GM12878 (cell line): Measurements from ENCODE around the gene UNC13B. TPM values are rescaled to one million over a fixed set of nuclear protein-coding genes. Genes with fewer than 3 reads are reported as not detected.

Source experiments
- ATAC-seq: fragments of 200-7000 bp; cut with Tn5 transposase; 3 replicates; pipeline ENCODE4 v1.9.1; 2020; ENCODE audit warnings: mild to moderate bottlenecking, moderate library complexity
- BruUV-seq: library from RNA; stranded (reverse); fragments of 400-500 nt; replicated peaks from 2 replicates; lab custom pipeline; 2021; lab: Mats Ljungman, UMichigan
- CTCF ChIA-PET: fragments of 300-600 bp; sonication (Branson Sonifier 250); formaldehyde crosslinking; extraction: SDS; loops from one replicate; lab custom pipeline; 2021; ENCODE audit warnings: inconsistent platforms; lab: Yijun Ruan, JAX
- POLR2A ChIA-PET: fragments of 350-600 bp; formaldehyde crosslinking; extraction: SDS; loops from one replicate; lab custom pipeline; 2021; ENCODE audit warnings: inconsistent platforms; lab: Charles Lee
- RAD21 ChIA-PET: fragments of 300-600 bp; sonication (Branson Sonifier 250); formaldehyde crosslinking; loops from one replicate; lab custom pipeline; 2023; ENCODE audit warnings: antibody characterized with exemption; ENCODE audit not compliant: unreplicated experiment; lab: Charles Lee
- SMC1A ChIA-PET: fragments of 300-600 bp; sonication (Branson Sonifier 250); formaldehyde crosslinking; loops from one replicate; lab custom pipeline; 2023; ENCODE audit not compliant: unreplicated experiment, uncharacterized antibody; lab: Charles Lee
- DNase-seq: peaks from one replicate; pipeline ENCODE4 v3.0.0-alpha.2; 2011; ENCODE audit warnings: low read depth, low spot score
- FAIRE-seq: peaks from 3 replicates; lab custom pipeline; 2011; peaks lifted over from hg19 to GRCh38; lab: Jason Lieb, UNC
- H2AFZ ChIP-seq: 2 replicates; pipeline ENCODE4 v1.6.0; 2011; ENCODE audit warnings: low read depth, low read length, control low read depth; ENCODE audit not compliant: control insufficient read depth
- H3K27ac ChIP-seq: 2 replicates; pipeline ENCODE4 v1.5.1; 2011; ENCODE audit warnings: control low read depth; ENCODE audit not compliant: control insufficient read depth, insufficient read depth
- H3K27me3 ChIP-seq, 2 experiments: replicated peaks in 1 of 2; 2 replicates each; pipeline versions ENCODE4 v1.6.0 to v1.6.1; 2011; ENCODE audit warnings: low read length in 1 of 2; ENCODE audit not compliant: control insufficient read depth in 2 of 2, insufficient read depth in 2 of 2
- H3K36me3 ChIP-seq, 2 experiments: 2 replicates each; pipeline ENCODE4 v1.5.1; 2011; ENCODE audit warnings: low read length in 1 of 2; ENCODE audit not compliant: control insufficient read depth in 2 of 2, insufficient read depth in 2 of 2
- H3K4me1 ChIP-seq: 2 replicates; pipeline ENCODE4 v1.6.1; 2011; ENCODE audit warnings: mild to moderate bottlenecking, low read length, moderate library complexity, mixed read lengths; ENCODE audit not compliant: control insufficient read depth, insufficient read depth
- H3K4me2 ChIP-seq: 2 replicates; pipeline ENCODE4 v1.6.0; 2011; ENCODE audit warnings: control low read depth; ENCODE audit not compliant: control insufficient read depth, insufficient read depth
- H3K4me3 ChIP-seq: fragments of 200-600 bp; sonication (generic); 2 replicates; pipeline ENCODE4 v1.5.1; 2016
- H3K79me2 ChIP-seq: 2 replicates; pipeline ENCODE4 v1.6.0; 2011; ENCODE audit warnings: low read length; ENCODE audit not compliant: control insufficient read depth, insufficient read depth
- H3K9ac ChIP-seq: 2 replicates; pipeline ENCODE4 v1.8.0; 2011; ENCODE audit warnings: low read length, control low read depth, mixed read lengths; ENCODE audit not compliant: control insufficient read depth, insufficient read depth
- H3K9me3 ChIP-seq: replicated peaks from 3 replicates; pipeline ENCODE4 v1.5.1; 2011; ENCODE audit warnings: mild to moderate bottlenecking, low read length; ENCODE audit not compliant: control insufficient read depth, insufficient read depth
- H4K20me1 ChIP-seq: 2 replicates; pipeline ENCODE4 v1.6.0; 2011; ENCODE audit not compliant: control insufficient read depth, insufficient read depth
- CBX3 ChIP-seq: fragments of 200-600 bp; sonication (generic); IDR thresholded peaks from 2 replicates; pipeline ENCODE4 v1.6.1; 2016; ENCODE audit warnings: low read depth, borderline replicate concordance
- EGR1 ChIP-seq, 2 experiments: IDR thresholded peaks; 1 replicate in 1 of 2; 2 replicates in 1 of 2; pipeline ENCODE4 v1.6.1; 2011 to 2012; ENCODE audit warnings: low read depth in 2 of 2, low read length in 2 of 2, borderline replicate concordance in 1 of 2, mild to moderate bottlenecking in 1 of 2, moderate library complexity in 1 of 2
- EP300 ChIP-seq, 2 experiments: fragments of 150-350 bp in 1 of 2; IDR thresholded peaks; 2 replicates each; pipeline ENCODE4 v1.6.1; 2011 to 2012; ENCODE audit warnings: low read depth in 2 of 2, low read length in 2 of 2, borderline replicate concordance in 1 of 2, improper control_type of control experiment in 1 of 2, inconsistent platforms in 1 of 2; ENCODE audit not compliant: control insufficient read depth in 1 of 2
- ESRRA ChIP-seq: IDR thresholded peaks from 2 replicates; pipeline ENCODE4 v1.6.1; 2012; ENCODE audit warnings: mild to moderate bottlenecking, low read length, improper control_type of control experiment
- KDM1A ChIP-seq: fragments of 200-600 bp; sonication (generic); IDR thresholded peaks from 2 replicates; pipeline ENCODE4 v1.6.1; 2016; ENCODE audit warnings: borderline replicate concordance
- NFYA ChIP-seq: IDR thresholded peaks from 2 replicates; pipeline ENCODE4 v1.6.1; 2011; ENCODE audit warnings: low read depth, mild to moderate bottlenecking, low read length, improper control_type of control experiment, borderline replicate concordance
- NKRF ChIP-seq: fragments of 450-650 bp; conservative IDR thresholded peaks from 2 replicates; pipeline ENCODE4 v1.6.1; 2017; ENCODE audit warnings: mild to moderate bottlenecking, moderate library complexity
- PBX3 ChIP-seq: IDR thresholded peaks from 2 replicates; pipeline ENCODE4 v1.6.1; 2011; ENCODE audit warnings: mild to moderate bottlenecking, low read depth, low read length, moderate library complexity; ENCODE audit not compliant: insufficient replicate concordance
- POLR2AphosphoS5 ChIP-seq: IDR thresholded peaks from 2 replicates; pipeline ENCODE4 v1.6.1; 2011; ENCODE audit warnings: mild to moderate bottlenecking, low read length, inconsistent platforms
- RFX5 ChIP-seq: IDR thresholded peaks from 2 replicates; pipeline ENCODE4 v1.6.1; 2011; ENCODE audit warnings: low read depth, low read length, improper control_type of control experiment
- SUPT20H ChIP-seq: IDR thresholded peaks from 2 replicates; pipeline ENCODE4 v1.6.1; 2011; ENCODE audit warnings: low read depth, mild to moderate bottlenecking, low read length, moderate library complexity, borderline replicate concordance; ENCODE audit not compliant: control insufficient read depth
- TARDBP ChIP-seq: IDR thresholded peaks from 2 replicates; pipeline ENCODE4 v1.6.1; 2016; ENCODE audit warnings: borderline replicate concordance
- ZNF207 ChIP-seq: fragments of 450-650 bp; IDR thresholded peaks from 2 replicates; pipeline ENCODE4 v1.6.1; 2014; ENCODE audit warnings: antibody characterized with exemption, mild to moderate bottlenecking, borderline replicate concordance
- WGBS: methylation state at CpG from one replicate; pipeline ENCODE4 v1.1.6; 2016; ENCODE audit warnings: low lambda C conversion rate; ENCODE audit not compliant: insufficient replicate concordance, insufficient coverage; ENCODE audit errors: missing lambda C conversion rate; 5-methylcytosine and 5-hydroxymethylcytosine counted together
- in situ Hi-C: fragments of 300-500 bp; cut with MboI; formaldehyde crosslinking; loops from 9 replicates; pipeline ENCODE4 v1.14.3; 2018; ENCODE audit warnings: mixed read lengths
- intact Hi-C: fragments of 100-400 bp; cut with micrococcal nuclease; formaldehyde crosslinking; loops from one replicate; pipeline ENCODE4 v1.14.2; 2022; ENCODE audit not compliant: unreplicated experiment
- polyA plus RNA-seq, 11 experiments: library from polyadenylated mRNA; depleted of rRNA in 4 of 11; unstranded in 6 of 11; stranded (reverse) in 5 of 11; fragments of >200 nt; fragmentation: Nextera tagmentation in 4 of 11; fragmentation: Illumina TruSeq in 1 of 11; extraction: Ambion mirVana in 4 of 11; extraction: Trizol in 1 of 11; gene quantifications; 1 replicate in 1 of 11; 2 replicates in 10 of 11; pipeline versions ENCODE4 v1.2.1 to v1.2.3, GENCODE V29; 2011 to 2016; ENCODE audit warnings: inconsistent platforms in 2 of 11, missing spikeins in 2 of 11, low read depth in 1 of 11
- total RNA-seq, 4 experiments: library from RNA; depleted of rRNA in 3 of 4; stranded (reverse); fragments of >200 nt in 3 of 4; fragmentation: Illumina TruSeq in 1 of 4; extraction: Trizol in 1 of 4; gene quantifications; 2 replicates each; pipeline versions ENCODE4 v1.2.1 to v1.2.3, GENCODE V29; 2013 to 2021

UNC13B gene
- total and polyA plus RNA-seq, 10 of the 15 experiments (the other 5 are each of a cell fraction or from before 2014, with no cell fraction given), result under 0.01 to 0.42 (median 0.06) TPM; not detected in 4

- FAIRE-seq, result no peak
- no peak for DNase-seq
These were observed 244.6 kb downstream of the UNC13B start for GRCh38 chr9:35406183-35406959.

GRCh38 chr9:35407846-35408245 lies 246.0 kb downstream of the UNC13B start:
- no peak overlapping the region for H3K4me3 ChIP-seq
- WGBS, result 0% methylated on average over 3 of the region's 3 CpGs
- no TSS peak for BruUV-seq
- H3K4me1 ChIP-seq, result no peaks in the 10 kb centered on the region
- ChIA-PET SMC1A (no interaction called here), RAD21 (no interaction called here), POLR2A (no interaction called here), CTCF (no interaction called here)
- ATAC-seq (peak; percentile 31; the same call in 1 of the 3 replicates), FAIRE-seq (no peak), DNase-seq (no peak)
- in situ Hi-C loops (no loop called here), intact Hi-C loops (no loop called here)
- no peaks in the 10 kb centered on the region; a peak in 1 of 4 replicates for H3K27me3 ChIP-seq
- H3K9ac ChIP-seq, result no peak overlapping the region
- H3K27ac ChIP-seq, result no peak overlapping the region
- no peaks in the 10 kb centered on the region for H3K9me3 ChIP-seq
- no peak overlapping the region for H3K4me2 ChIP-seq
- no peaks in the 10 kb centered on the region for H3K36me3 ChIP-seq
- H4K20me1 ChIP-seq, result no peaks in the 10 kb centered on the region; the same call in 1 of the 2 replicates
- no peak overlapping the region for H2AFZ ChIP-seq
- H3K79me2 ChIP-seq, result no peaks in the 10 kb centered on the region
- TF ChIP-seq PBX3 (no peak), EP300 (IDR thresholded peaks at IDR 0.05; ENCODE audit: borderline replicate concordance in 1 of 2, control insufficient read depth in 1 of 2, low read depth in 2 of 2, low read length in 2 of 2) (no peak), NKRF (no peak), ESRRA (no peak), KDM1A (no peak), NFYA (no peak), POLR2AphosphoS5 (no peak), TARDBP (no peak), RFX5 (no peak), ZNF207 (no peak), CBX3 (no peak), SUPT20H (no peak), EGR1 (IDR thresholded peaks at IDR 0.05; ENCODE audit: borderline replicate concordance in 1 of 2, low read depth in 2 of 2, low read length in 2 of 2) (no peak)

More at GRCh38 chr9:35406183-35406959, 244.6 kb downstream of the UNC13B start:
- Histone ChIP-seq H3K4me2 (no peak overlapping the region), H3K4me3 (no peak overlapping the region), H2AFZ (no peak overlapping the region), H3K27me3 (no peaks in the 10 kb centered on the region; a peak in 1 of 4 replicates), H3K79me2 (no peaks in the 10 kb centered on the region), H3K36me3 (no peaks in the 10 kb centered on the region), H3K27ac (no peak overlapping the region), H4K20me1 (no peaks in the 10 kb centered on the region; the same call in 1 of the 2 replicates), H3K9me3 (no peaks in the 10 kb centered on the region), H3K4me1 (no peaks in the 10 kb centered on the region), H3K9ac (no peak overlapping the region)
- no TSS peak for BruUV-seq
- no peak for TF ChIP-seq TARDBP
- peak; percentile 78 for ATAC-seq
- 19% methylated on average over 28 of the region's 28 CpGs for WGBS
- in situ Hi-C loops (no loop called here), intact Hi-C loops (no loop called here)
- ChIA-PET POLR2A (no interaction called here), SMC1A (no interaction called here), CTCF (no interaction called here), RAD21 (no interaction called here)
